ENCODE measurements around the gene NUDT15.

GRCh38 chr13:48072304-48072703 lies 34.8 kb downstream of the NUDT15 start:
- no peak for TF ChIP-seq EZH2 (IDR thresholded peaks at IDR 0.05; ENCODE audit: borderline replicate concordance, insufficient read depth, low read length, poor library complexity, severe bottlenecking)
- TF ChIP-seq CTCF (IDR thresholded peaks at IDR 0.05; ENCODE audit: poor library complexity, severe bottlenecking), result no peak
- TF ChIP-seq, protein P1, sequence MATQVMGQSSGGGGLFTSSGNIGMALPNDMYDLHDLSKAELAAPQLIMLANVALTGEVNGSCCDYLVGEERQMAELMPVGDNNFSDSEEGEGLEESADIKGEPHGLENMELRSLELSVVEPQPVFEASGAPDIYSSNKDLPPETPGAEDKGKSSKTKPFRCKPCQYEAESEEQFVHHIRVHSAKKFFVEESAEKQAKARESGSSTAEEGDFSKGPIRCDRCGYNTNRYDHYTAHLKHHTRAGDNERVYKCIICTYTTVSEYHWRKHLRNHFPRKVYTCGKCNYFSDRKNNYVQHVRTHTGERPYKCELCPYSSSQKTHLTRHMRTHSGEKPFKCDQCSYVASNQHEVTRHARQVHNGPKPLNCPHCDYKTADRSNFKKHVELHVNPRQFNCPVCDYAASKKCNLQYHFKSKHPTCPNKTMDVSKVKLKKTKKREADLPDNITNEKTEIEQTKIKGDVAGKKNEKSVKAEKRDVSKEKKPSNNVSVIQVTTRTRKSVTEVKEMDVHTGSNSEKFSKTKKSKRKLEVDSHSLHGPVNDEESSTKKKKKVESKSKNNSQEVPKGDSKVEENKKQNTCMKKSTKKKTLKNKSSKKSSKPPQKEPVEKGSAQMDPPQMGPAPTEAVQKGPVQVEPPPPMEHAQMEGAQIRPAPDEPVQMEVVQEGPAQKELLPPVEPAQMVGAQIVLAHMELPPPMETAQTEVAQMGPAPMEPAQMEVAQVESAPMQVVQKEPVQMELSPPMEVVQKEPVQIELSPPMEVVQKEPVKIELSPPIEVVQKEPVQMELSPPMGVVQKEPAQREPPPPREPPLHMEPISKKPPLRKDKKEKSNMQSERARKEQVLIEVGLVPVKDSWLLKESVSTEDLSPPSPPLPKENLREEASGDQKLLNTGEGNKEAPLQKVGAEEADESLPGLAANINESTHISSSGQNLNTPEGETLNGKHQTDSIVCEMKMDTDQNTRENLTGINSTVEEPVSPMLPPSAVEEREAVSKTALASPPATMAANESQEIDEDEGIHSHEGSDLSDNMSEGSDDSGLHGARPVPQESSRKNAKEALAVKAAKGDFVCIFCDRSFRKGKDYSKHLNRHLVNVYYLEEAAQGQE (IDR thresholded peaks at IDR 0.05; ENCODE audit: borderline replicate concordance), result no peak
- no peak for TF ChIP-seq SMC3 (conservative IDR thresholded peaks at IDR 0.05; ENCODE audit: poor library complexity)
- TF ChIP-seq MXI1 (conservative IDR thresholded peaks at IDR 0.05; ENCODE audit: poor library complexity, severe bottlenecking), result no peak
- no peak for TF ChIP-seq EP300 (conservative IDR thresholded peaks at IDR 0.05; ENCODE audit: poor library complexity, severe bottlenecking)
- TF ChIP-seq POLR2AphosphoS5 (IDR thresholded peaks at IDR 0.05), result no peak
- TF ChIP-seq TAF1 (IDR thresholded peaks at IDR 0.05; ENCODE audit: low read depth), result no peak
